Right ventricle myocardium inferior (tissue), 1 donor: ENCODE results near the gene KCNQ1. TPM values are rescaled to one million over a fixed set of nuclear protein-coding genes. Genes with fewer than 3 reads are reported as not detected.
"Not testable (repeated sequence)": the region's sequence is repeated elsewhere in the genome, so short reads cannot be mapped to it uniquely, and the experiment has no call there.

Experiments used
- ATAC-seq: fragments of 200-7000 bp; cut with Tn5 transposase; one replicate; pipeline ENCODE4 v1.9.1; 2020; ENCODE audit warnings: mild to moderate bottlenecking, moderate library complexity
- DNase-seq: peaks from one replicate; pipeline ENCODE4 v3.0.0; 2021; ENCODE audit errors: missing footprints
- intact Hi-C: fragments of 100-400 bp; cut with DNase I; formaldehyde crosslinking; loops from one replicate; pipeline ENCODE4 v1.11.0; 2022
- total RNA-seq: library from RNA; stranded (reverse); fragmentation: NEBNext Ultra II Directional; extraction: Animal tissue kit (Norgen Biotek cat#: 25700); gene quantifications from one replicate; pipeline ENCODE4 v1.2.1, GENCODE V29; 2021
- donor health status: DM: no; HTN: yes; CAD: no; lungs with severe emphysema.

KCNQ1 gene
- total RNA-seq, 1 donor from 2014 or later, result 40.0 TPM

GRCh38 chr11:2599561-2600189 is 154.9 kb downstream of the KCNQ1 start:
- intact Hi-C loops, result no loop called here
- ATAC-seq (no peak), DNase-seq (peak; percentile 35)

GRCh38 chr11:2609345-2609744 is 164.5 kb downstream of the KCNQ1 start:
- DNase-seq (no peak), ATAC-seq (no peak)
- intact Hi-C loops, result no loop called here

- no peak for ATAC-seq
Measured at GRCh38 chr11:2612884-2613571, 168.2 kb downstream of the KCNQ1 start.

GRCh38 chr11:2621894-2622293 is 177.1 kb downstream of the KCNQ1 start:
- intact Hi-C loops, result no loop called here
- no peak for ATAC-seq

More at GRCh38 chr11:2612884-2613571, 168.2 kb downstream of the KCNQ1 start:
- intact Hi-C loops, result no loop called here
- DNase-seq, result no peak

GRCh38 chr11:2625183-2625582 is 180.4 kb downstream of the KCNQ1 start:
- intact Hi-C loops, result no loop called here
- no peak for ATAC-seq
- no peak for DNase-seq

More at GRCh38 chr11:2621894-2622293, 177.1 kb downstream of the KCNQ1 start:
- no peak for DNase-seq

- no peak for ATAC-seq
- no peak for DNase-seq
- intact Hi-C loops, result no loop called here
Measured at GRCh38 chr11:2630679-2631078, 185.9 kb downstream of the KCNQ1 start.

- DNase-seq (no peak), ATAC-seq (no peak)
- intact Hi-C loops, result no loop called here
Measured at GRCh38 chr11:2631161-2631560, 186.4 kb downstream of the KCNQ1 start.

- DNase-seq, ATAC-seq, intact Hi-C loops: not testable (repeated sequence)
Measured at GRCh38 chr11:2639763-2640162, 195.0 kb downstream of the KCNQ1 start.

- intact Hi-C loops, result no loop called here
- ATAC-seq, result no peak
- no peak for DNase-seq
Measured at GRCh38 chr11:2641623-2642022, 196.8 kb downstream of the KCNQ1 start.

GRCh38 chr11:2643746-2644145 is 198.9 kb downstream of the KCNQ1 start:
- DNase-seq (no peak), ATAC-seq (no peak)
- intact Hi-C loops, result no loop called here

- no peak for ATAC-seq
- DNase-seq, result no peak
- intact Hi-C loops, result no loop called here
Measured at GRCh38 chr11:2644844-2645778, 200.3 kb downstream of the KCNQ1 start.

GRCh38 chr11:2645779-2646118 is 200.9 kb downstream of the KCNQ1 start:
- ATAC-seq, result no peak
- DNase-seq, result no peak
- intact Hi-C loops, result no loop called here

GRCh38 chr11:2647167-2647566 is 202.4 kb downstream of the KCNQ1 start:
- intact Hi-C loops, result no loop called here
- no peak for DNase-seq
- ATAC-seq, result no peak

GRCh38 chr11:2647953-2648352 is 203.1 kb downstream of the KCNQ1 start:
- ATAC-seq, result no peak

GRCh38 chr11:2649400-2649799 is 204.6 kb downstream of the KCNQ1 start:
- DNase-seq (no peak), ATAC-seq (no peak)
- intact Hi-C loops, result no loop called here

More at GRCh38 chr11:2647953-2648352, 203.1 kb downstream of the KCNQ1 start:
- intact Hi-C loops, result no loop called here
- no peak for DNase-seq

GRCh38 chr11:2649848-2650247 is 205.0 kb downstream of the KCNQ1 start:
- DNase-seq, result no peak
- ATAC-seq, result no peak
- intact Hi-C loops, result no loop called here

GRCh38 chr11:2650343-2650867 is 205.6 kb downstream of the KCNQ1 start:
- intact Hi-C loops, result no loop called here
- ATAC-seq (no peak), DNase-seq (no peak)

- no peak for ATAC-seq
- intact Hi-C loops, result no loop called here
- no peak for DNase-seq
Measured at GRCh38 chr11:2651054-2651617, 206.3 kb downstream of the KCNQ1 start.

- peak; percentile 65 for DNase-seq
- intact Hi-C loops, result no loop called here
- peak; percentile 73 for ATAC-seq
Measured at GRCh38 chr11:2651826-2652271, 207.0 kb downstream of the KCNQ1 start.
